Measurements from ENCODE around the gene SDK1. TPM values are rescaled to one million over a fixed set of nuclear protein-coding genes. Genes with fewer than 3 reads are reported as not detected.
A peak's percentile ranks its signal among the peaks of the same experiment; 100 is the strongest.

SDK1 gene
- total and polyA plus RNA-seq, 4 donors = 10.4 to 11.6 (median 11.0) TPM

GRCh38 chr7:4099651-4100050, 798.6 kb downstream of the SDK1 start:
- 96% methylated on average over 14 of the region's 14 CpGs for WGBS (ENCODE audit: insufficient coverage)
- Histone ChIP-seq H3K4me1 (ENCODE audit: control insufficient read depth, insufficient read depth, low read length) (peaks cover 9% of the 10 kb centered on the region), H3K4me3 (ENCODE audit: low read depth, low read length) (no peak overlapping the region), H3K27ac (ENCODE audit: low read depth, low read length) (no peak overlapping the region), H3K9me3 (ENCODE audit: control insufficient read depth, insufficient read depth, low read length) (no peaks in the 10 kb centered on the region), H3K27me3 (ENCODE audit: control insufficient read depth, insufficient read depth, low read length) (no peaks in the 10 kb centered on the region), H3K36me3 (ENCODE audit: control insufficient read depth, insufficient read depth, low read length) (peaks cover 10% of the 10 kb centered on the region)
- no peak for DNase-seq (ENCODE audit: low read depth in 4 of 6, low spot score in 6 of 6)

GRCh38 chr7:4100148-4100547, 799.1 kb downstream of the SDK1 start:
- WGBS (ENCODE audit: insufficient coverage) = 84% methylated on average over 5 of the region's 8 CpGs

GRCh38 chr7:4100691-4101090, 799.6 kb downstream of the SDK1 start:
- Histone ChIP-seq H3K27me3 (ENCODE audit: control insufficient read depth, insufficient read depth, low read length) (no peaks in the 10 kb centered on the region), H3K4me3 (ENCODE audit: low read depth, low read length) (no peak overlapping the region), H3K9me3 (ENCODE audit: control insufficient read depth, insufficient read depth, low read length) (no peaks in the 10 kb centered on the region), H3K4me1 (ENCODE audit: control insufficient read depth, insufficient read depth, low read length) (peaks cover 9% of the 10 kb centered on the region), H3K36me3 (ENCODE audit: control insufficient read depth, insufficient read depth, low read length) (peaks cover 10% of the 10 kb centered on the region), H3K27ac (ENCODE audit: low read depth, low read length) (no peak overlapping the region)
- DNase-seq (ENCODE audit: low read depth in 4 of 6, low spot score in 6 of 6) = no peak
- 97% methylated on average over 8 of the region's 11 CpGs for WGBS (ENCODE audit: insufficient coverage)

More at GRCh38 chr7:4100148-4100547, 799.1 kb downstream of the SDK1 start:
- DNase-seq (ENCODE audit: low read depth in 4 of 6, low spot score in 6 of 6) = no peak
- H3K27ac ChIP-seq (ENCODE audit: low read depth, low read length) = no peak overlapping the region
- peaks cover 10% of the 10 kb centered on the region for H3K36me3 ChIP-seq (ENCODE audit: control insufficient read depth, insufficient read depth, low read length)
- H3K4me1 ChIP-seq (ENCODE audit: control insufficient read depth, insufficient read depth, low read length) = peaks cover 9% of the 10 kb centered on the region
- H3K27me3 ChIP-seq (ENCODE audit: control insufficient read depth, insufficient read depth, low read length) = no peaks in the 10 kb centered on the region
- H3K4me3 ChIP-seq (ENCODE audit: low read depth, low read length) = no peak overlapping the region
- H3K9me3 ChIP-seq (ENCODE audit: control insufficient read depth, insufficient read depth, low read length) = no peaks in the 10 kb centered on the region

GRCh38 chr7:4102231-4102841, 801.3 kb downstream of the SDK1 start:
- 77% methylated on average over 10 of the region's 14 CpGs for WGBS (ENCODE audit: insufficient coverage)

GRCh38 chr7:4103352-4104091, 802.5 kb downstream of the SDK1 start:
- H3K4me3 ChIP-seq (ENCODE audit: low read depth, low read length) = no peak overlapping the region
- H3K9me3 ChIP-seq (ENCODE audit: control insufficient read depth, insufficient read depth, low read length) = no peaks in the 10 kb centered on the region
- WGBS (ENCODE audit: insufficient coverage) = 94% methylated on average over 14 of the region's 17 CpGs
- peaks cover 9% of the 10 kb centered on the region for H3K4me1 ChIP-seq (ENCODE audit: control insufficient read depth, insufficient read depth, low read length)
- no peak overlapping the region for H3K27ac ChIP-seq (ENCODE audit: low read depth, low read length)
- H3K27me3 ChIP-seq (ENCODE audit: control insufficient read depth, insufficient read depth, low read length) = no peaks in the 10 kb centered on the region
- DNase-seq (ENCODE audit: low read depth in 4 of 6, low spot score in 6 of 6) = no peak
- peaks cover 13% of the 10 kb centered on the region for H3K36me3 ChIP-seq (ENCODE audit: control insufficient read depth, insufficient read depth, low read length)

More at GRCh38 chr7:4102231-4102841, 801.3 kb downstream of the SDK1 start:
- no peak overlapping the region for H3K4me3 ChIP-seq (ENCODE audit: low read depth, low read length)
- no peaks in the 10 kb centered on the region for H3K27me3 ChIP-seq (ENCODE audit: control insufficient read depth, insufficient read depth, low read length)
- H3K36me3 ChIP-seq (ENCODE audit: control insufficient read depth, insufficient read depth, low read length) = peaks cover 13% of the 10 kb centered on the region
- H3K4me1 ChIP-seq (ENCODE audit: control insufficient read depth, insufficient read depth, low read length) = peaks cover 9% of the 10 kb centered on the region
- DNase-seq (ENCODE audit: low read depth in 4 of 6, low spot score in 6 of 6) = peak in 2 of 6 donors; percentile 49 to 64
- no peak overlapping the region for H3K27ac ChIP-seq (ENCODE audit: low read depth, low read length)
- no peaks in the 10 kb centered on the region for H3K9me3 ChIP-seq (ENCODE audit: control insufficient read depth, insufficient read depth, low read length)

- Histone ChIP-seq H3K9me3 (ENCODE audit: control insufficient read depth, insufficient read depth, low read length) (no peaks in the 10 kb centered on the region), H3K27me3 (ENCODE audit: control insufficient read depth, insufficient read depth, low read length) (no peaks in the 10 kb centered on the region), H3K4me3 (ENCODE audit: low read depth, low read length) (no peak overlapping the region), H3K27ac (ENCODE audit: low read depth, low read length) (no peak overlapping the region), H3K36me3 (ENCODE audit: control insufficient read depth, insufficient read depth, low read length) (peaks cover 3% of the 10 kb centered on the region), H3K4me1 (ENCODE audit: control insufficient read depth, insufficient read depth, low read length) (no peaks in the 10 kb centered on the region)
- WGBS (ENCODE audit: insufficient coverage) = 92% methylated on average over 8 of the region's 11 CpGs
- DNase-seq (ENCODE audit: low read depth in 4 of 6, low spot score in 6 of 6) = no peak
These were observed 806.8 kb downstream of the SDK1 start for GRCh38 chr7:4107839-4108238.

GRCh38 chr7:4108951-4109350, 807.9 kb downstream of the SDK1 start:
- Histone ChIP-seq H3K27me3 (ENCODE audit: control insufficient read depth, insufficient read depth, low read length) (no peaks in the 10 kb centered on the region), H3K27ac (ENCODE audit: low read depth, low read length) (no peak overlapping the region), H3K9me3 (ENCODE audit: control insufficient read depth, insufficient read depth, low read length) (no peaks in the 10 kb centered on the region), H3K4me3 (ENCODE audit: low read depth, low read length) (no peak overlapping the region), H3K4me1 (ENCODE audit: control insufficient read depth, insufficient read depth, low read length) (no peaks in the 10 kb centered on the region), H3K36me3 (ENCODE audit: control insufficient read depth, insufficient read depth, low read length) (peaks cover 7% of the 10 kb centered on the region)
- DNase-seq (ENCODE audit: low read depth in 4 of 6, low spot score in 6 of 6) = no peak
- 90% methylated on average over 9 of the region's 9 CpGs for WGBS (ENCODE audit: insufficient coverage)

GRCh38 chr7:4109481-4110110, 808.5 kb downstream of the SDK1 start:
- no peak overlapping the region for H3K4me3 ChIP-seq (ENCODE audit: low read depth, low read length)
- no peaks in the 10 kb centered on the region for H3K9me3 ChIP-seq (ENCODE audit: control insufficient read depth, insufficient read depth, low read length)
- peaks cover 10% of the 10 kb centered on the region for H3K36me3 ChIP-seq (ENCODE audit: control insufficient read depth, insufficient read depth, low read length)
- no peak for DNase-seq (ENCODE audit: low read depth in 4 of 6, low spot score in 6 of 6)
- 87% methylated on average over 15 of the region's 16 CpGs for WGBS (ENCODE audit: insufficient coverage)
- H3K27me3 ChIP-seq (ENCODE audit: control insufficient read depth, insufficient read depth, low read length) = no peaks in the 10 kb centered on the region
- no peak overlapping the region for H3K27ac ChIP-seq (ENCODE audit: low read depth, low read length)
- H3K4me1 ChIP-seq (ENCODE audit: control insufficient read depth, insufficient read depth, low read length) = no peaks in the 10 kb centered on the region

GRCh38 chr7:4110438-4110837, 809.4 kb downstream of the SDK1 start:
- WGBS (ENCODE audit: insufficient coverage) = 100% methylated on average over 1 of the region's 4 CpGs
- no peak overlapping the region for H3K4me3 ChIP-seq (ENCODE audit: low read depth, low read length)
- H3K27ac ChIP-seq (ENCODE audit: low read depth, low read length) = no peak overlapping the region
- no peaks in the 10 kb centered on the region for H3K27me3 ChIP-seq (ENCODE audit: control insufficient read depth, insufficient read depth, low read length)
- H3K9me3 ChIP-seq (ENCODE audit: control insufficient read depth, insufficient read depth, low read length) = no peaks in the 10 kb centered on the region
- H3K36me3 ChIP-seq (ENCODE audit: control insufficient read depth, insufficient read depth, low read length) = peaks cover 10% of the 10 kb centered on the region
- no peak for DNase-seq (ENCODE audit: low read depth in 4 of 6, low spot score in 6 of 6)
- peaks cover 4% of the 10 kb centered on the region for H3K4me1 ChIP-seq (ENCODE audit: control insufficient read depth, insufficient read depth, low read length)

Data from spinal cord (tissue), 10 donors.